GM19395 (cell line): ENCODE measurements around the gene SETBP1.
"Not testable (repeated sequence)": the region's sequence is repeated elsewhere in the genome, so short reads cannot be mapped to it uniquely, and the experiment has no call there.

Source experiments
- ATAC-seq: cut with Tn5 transposase; IDR thresholded peaks from one replicate; pipeline ENCODE4 v1.9.1; 2021; ENCODE audit warnings: mild to moderate bottlenecking, moderate library complexity; ENCODE audit not compliant: unreplicated experiment

Gene SETBP1

DNA sequence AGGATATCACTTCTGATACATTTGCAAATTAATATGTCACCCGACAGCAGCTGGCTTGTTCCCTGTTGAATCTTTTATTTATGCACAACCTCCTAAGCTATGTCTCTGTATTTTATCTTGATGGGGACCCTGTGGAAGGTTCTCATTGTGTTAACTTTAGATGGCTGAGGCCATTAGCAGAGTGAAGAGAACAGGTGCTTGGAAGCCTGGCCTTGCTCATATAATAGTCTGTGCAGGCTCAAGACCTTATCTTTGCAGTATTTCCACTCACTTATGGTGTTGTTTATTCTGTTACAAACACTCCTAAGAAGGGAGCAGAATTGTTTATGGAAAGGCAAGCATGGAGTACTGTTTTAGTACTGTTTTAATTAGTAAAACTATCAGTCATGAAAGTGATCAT is 107.6 kb downstream of the SETBP1 start:
- no peak for ATAC-seq

GRCh38 chr18:44789710-44790109 is 109.0 kb downstream of the SETBP1 start:
- ATAC-seq = no peak

- no peak for ATAC-seq
These were observed 110.2 kb downstream of the SETBP1 start for GRCh38 chr18:44790860-44791259.

GRCh38 chr18:44791520-44791919 is 110.8 kb downstream of the SETBP1 start:
- ATAC-seq = no peak

DNA sequence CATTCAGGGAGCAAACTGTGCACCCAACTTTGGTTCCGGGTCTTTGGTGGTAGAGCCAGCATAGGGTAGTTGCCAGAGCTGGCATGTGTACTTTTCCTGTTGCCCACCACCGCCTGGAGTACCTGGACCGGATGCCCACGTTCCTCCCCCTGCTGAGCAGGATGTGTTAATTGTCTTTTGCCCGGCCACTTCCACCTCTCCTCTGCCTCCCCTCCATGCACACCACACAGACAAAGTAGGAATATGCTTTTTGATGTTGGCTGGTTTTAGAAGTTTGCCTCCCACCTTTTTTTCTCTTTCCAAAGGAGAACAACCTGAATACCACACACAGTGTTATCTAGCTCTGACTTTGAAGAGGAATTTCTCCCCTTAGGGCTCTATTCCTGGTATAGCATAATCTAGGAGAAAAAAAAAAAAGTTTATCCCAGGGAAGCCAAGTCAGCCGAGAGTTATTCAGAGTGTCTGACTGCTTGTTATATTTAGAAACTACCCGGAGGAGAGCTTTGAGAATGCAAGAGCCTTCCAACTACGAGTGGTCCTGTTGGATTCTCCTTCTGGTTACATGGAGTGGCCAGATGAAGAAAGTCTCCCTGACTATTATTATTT is 111.9 kb downstream of the SETBP1 start:
- ATAC-seq = no peak

GRCh38 chr18:44793194-44793593 is 112.5 kb downstream of the SETBP1 start:
- no peak for ATAC-seq

GRCh38 chr18:44793685-44794084 is 113.0 kb downstream of the SETBP1 start:
- ATAC-seq = no peak

GRCh38 chr18:44795241-44795640 is 114.6 kb downstream of the SETBP1 start:
- ATAC-seq = no peak

GRCh38 chr18:44796429-44797428 is 116.0 kb downstream of the SETBP1 start:
- ATAC-seq = no peak

DNA sequence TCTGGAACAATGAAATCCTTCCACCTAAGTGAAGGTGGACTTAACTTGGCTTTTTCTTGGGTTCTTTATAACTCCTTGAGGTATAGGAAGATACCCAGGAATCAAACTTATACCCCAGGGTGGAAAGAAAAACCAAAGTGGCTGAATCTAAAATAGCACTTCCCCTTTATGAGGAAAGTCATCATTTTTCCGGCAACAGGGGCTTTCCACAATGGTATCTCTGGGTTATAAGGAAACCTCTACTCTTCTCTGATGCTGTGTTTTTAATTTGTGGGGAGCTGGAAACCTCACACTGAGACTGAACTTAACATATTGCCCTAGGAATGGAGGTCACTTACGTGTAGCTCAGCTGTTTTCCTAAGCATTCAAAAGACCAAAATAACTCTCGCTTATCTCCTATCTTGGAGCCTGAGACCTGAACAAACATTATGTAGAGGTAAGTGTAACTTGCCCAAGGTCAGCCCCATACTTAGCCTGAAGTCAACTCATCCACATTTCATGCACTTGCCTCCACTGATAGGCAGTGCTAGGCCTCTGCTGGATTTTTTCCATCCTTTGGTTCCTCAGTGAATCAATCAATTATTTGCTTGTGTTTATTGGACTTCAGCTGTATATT is 117.9 kb downstream of the SETBP1 start:
- no peak for ATAC-seq

DNA sequence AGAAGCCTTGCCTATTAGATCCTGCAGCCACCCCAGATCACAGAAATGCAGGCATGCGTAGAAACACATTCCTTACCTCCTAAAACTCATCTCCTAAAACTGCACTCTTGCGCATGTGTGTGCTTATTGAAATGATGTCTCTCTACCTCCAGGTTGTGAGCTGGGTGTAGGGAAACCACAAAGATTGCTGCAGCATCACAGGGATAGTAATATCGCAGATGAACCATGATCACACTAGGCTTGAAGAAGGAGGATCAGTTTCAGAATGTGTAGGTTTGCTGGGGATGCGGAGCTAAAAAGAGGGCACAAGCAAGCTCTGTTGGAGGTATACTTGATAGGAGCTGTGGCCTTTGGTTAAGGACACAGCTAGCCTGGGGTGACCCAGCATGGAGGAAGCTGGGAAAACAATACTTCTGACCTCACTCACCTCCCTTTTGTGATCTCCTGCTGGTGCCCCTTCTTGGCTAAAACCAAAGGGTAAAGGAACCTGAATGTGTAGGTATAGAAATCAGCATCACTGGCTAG is 118.8 kb downstream of the SETBP1 start:
- peak; percentile 38 for ATAC-seq

DNA sequence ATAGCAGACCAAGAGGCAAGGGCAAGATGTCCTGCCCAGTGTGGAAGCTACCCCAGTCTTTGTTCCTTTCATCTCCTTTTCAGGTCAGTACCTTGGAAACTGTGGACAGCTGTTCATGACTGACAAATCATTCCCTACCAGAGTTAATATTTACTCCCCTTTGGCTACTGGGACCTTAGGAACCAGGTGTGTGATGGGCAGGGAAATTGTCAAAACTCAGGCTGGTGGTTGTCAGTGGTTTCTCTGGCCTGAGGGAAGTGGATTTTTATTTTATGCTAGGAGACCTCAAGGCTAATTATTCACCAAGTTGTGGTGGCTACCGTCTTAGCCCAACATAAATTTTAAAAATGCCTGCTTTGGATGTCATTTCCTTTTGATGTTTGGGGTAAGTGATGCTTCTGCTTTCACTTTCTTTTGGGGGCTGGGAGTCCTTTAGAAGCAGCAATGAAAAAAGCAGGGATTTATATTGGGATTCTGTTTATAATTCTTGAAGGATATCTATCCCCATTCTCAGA is 119.3 kb downstream of the SETBP1 start:
- peak; percentile 69 for ATAC-seq

- ATAC-seq = not testable (repeated sequence)
These were observed 120.1 kb downstream of the SETBP1 start for GRCh38 chr18:44800766-44801165.

GRCh38 chr18:44801781-44802180 is 121.1 kb downstream of the SETBP1 start:
- no peak for ATAC-seq

DNA sequence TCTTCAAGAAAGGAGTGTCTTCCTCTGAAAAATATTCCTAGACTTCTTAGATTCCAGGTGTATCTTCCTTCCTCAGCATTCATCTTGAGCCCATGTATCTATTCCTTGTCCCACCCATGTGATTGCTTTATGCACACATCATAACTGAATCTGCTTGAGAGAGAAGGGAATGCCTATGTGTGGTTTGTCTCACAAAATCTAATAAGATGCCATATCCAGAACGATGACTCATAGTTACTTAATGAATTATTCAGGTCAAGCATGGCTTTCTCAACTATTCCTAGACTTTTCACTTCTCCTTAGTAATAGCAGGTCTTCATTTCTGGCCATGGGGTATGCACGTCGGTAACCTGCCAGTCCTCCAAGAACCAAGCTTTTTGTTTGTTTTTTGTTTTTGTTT is 121.8 kb downstream of the SETBP1 start:
- ATAC-seq = no peak

DNA sequence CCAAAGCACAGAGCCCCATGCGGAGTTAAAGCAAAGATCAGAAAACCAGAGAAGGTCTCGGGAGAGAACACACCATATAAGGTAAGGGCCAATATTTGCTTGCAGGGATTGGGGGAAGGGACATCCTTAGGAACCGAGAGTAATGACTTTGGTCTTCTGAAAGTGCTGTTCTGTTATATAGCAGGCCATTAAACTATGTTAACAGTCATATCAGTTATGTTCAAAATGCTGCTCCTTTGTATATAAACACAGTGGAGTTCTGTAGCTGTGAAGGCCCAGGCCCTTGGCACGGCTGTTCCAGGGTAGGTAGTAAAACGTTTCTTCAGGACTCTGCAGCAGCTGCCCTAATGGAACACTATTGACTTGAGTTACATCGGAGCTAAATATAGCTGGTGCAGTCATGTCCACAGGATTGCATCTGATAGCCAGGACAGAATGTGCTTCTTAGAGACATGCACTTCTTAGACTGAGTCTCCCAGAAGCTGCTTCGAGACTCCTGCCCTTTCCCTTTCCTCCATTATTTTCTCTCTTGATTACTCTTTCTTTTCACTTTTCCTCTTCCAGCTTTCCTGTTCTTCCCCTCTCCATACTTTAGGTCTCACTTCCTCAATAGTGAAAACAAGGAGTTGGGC is 122.4 kb downstream of the SETBP1 start:
- no peak for ATAC-seq

DNA sequence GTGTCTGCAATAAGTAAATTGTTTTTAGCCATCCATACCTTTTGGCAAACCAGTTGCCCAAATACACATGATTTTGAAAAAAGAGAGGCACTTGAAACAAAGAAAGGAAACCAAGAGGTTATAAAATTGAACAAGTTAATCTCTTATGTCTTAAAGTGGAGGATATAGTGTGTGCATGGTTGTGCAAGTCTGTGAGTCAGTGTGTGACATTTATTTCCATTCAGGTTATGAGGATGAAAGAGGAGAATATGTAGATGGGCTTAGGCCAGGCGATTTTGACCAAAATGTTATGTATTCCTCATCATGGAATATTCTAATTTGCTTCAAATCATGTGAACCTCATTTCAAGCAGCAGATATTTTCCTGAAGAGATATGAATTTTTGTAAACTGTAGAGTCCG is 123.3 kb downstream of the SETBP1 start:
- no peak for ATAC-seq

DNA sequence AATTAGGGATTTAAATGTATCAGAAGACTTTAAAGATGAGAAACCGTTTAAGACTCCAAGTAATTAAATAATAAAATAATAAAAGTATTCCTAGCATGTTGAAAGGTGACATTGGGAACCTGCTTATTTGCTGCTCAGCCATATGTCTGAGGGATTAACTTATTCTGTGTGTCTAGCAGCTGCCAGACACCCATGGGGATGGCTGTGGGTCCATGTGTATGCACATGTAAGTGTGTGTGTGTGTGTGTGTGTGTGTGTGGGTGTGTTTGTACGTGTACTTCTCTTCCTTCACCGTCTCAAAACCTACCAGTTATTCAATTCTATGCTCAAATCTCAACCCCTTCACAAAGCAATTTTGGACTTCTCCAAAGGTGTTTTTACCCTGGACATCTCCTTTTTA is 124.5 kb downstream of the SETBP1 start:
- no peak for ATAC-seq

DNA sequence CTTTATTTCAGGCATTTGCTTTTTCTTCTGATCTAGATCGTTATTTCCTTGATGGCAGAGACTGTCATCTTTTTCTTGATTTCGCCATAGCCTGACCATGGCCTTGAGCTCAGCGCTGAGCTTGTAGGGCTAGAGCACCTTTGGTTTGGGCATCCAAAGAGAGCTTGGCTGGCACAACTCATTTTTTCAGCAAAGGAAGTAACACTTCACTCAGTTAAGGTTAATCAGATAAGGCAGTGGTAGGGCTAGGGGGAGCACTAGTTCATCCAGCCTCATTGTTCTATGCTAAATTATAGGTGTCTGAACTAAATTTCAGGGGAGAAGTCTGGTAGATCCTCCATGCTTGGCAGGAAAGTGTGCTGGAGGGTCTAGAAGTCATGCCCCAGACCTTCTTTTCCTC is 125.0 kb downstream of the SETBP1 start:
- ATAC-seq = no peak

DNA sequence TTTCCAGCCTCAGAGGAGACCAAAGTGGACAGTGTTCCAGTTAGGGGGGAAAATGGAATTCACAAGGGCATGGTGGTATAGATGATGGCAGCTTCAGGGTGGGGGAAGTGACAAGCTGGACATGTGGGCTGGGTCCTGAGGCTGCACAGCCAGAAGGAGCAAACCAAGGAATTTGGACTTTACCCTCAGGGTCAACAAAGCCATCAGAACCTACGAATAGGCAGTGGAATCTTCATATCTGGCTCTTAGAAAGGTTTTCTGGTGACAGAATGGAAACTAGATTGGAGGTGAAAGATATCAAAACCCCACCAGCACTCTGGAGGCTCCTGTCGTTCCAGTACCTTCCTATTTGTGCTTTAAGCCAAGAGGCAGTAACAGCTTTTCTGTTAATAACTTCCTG is 127.1 kb downstream of the SETBP1 start:
- ATAC-seq = no peak

GRCh38 chr18:44811572-44812125 is 131.0 kb downstream of the SETBP1 start:
- no peak for ATAC-seq
